Adrenal gland (tissue), 5 donors: Measurements from ENCODE around the gene DOCK3.

Experiments used
- CTCF ChIP-seq, 6 experiments: fragments of 450-650 bp in 4 of 6; fragments of 200-600 bp in 2 of 6; sonication (generic) in 1 of 6; IDR thresholded peaks; 1 replicate in 5 of 6; 2 replicates in 1 of 6; pipeline versions ENCODE4 v1.5.1 to v1.8.0; 2016 to 2021; ENCODE audit warnings: antibody characterized with exemption in 6 of 6, mild to moderate bottlenecking in 2 of 6, moderate library complexity in 1 of 6
- POLR2A ChIP-seq, 2 donors: fragments of 450-650 bp; IDR thresholded peaks; one replicate each; pipeline ENCODE4 v1.6.1; 2017; ENCODE audit warnings: antibody characterized with exemption in 2 of 2, mild to moderate bottlenecking in 2 of 2, moderate library complexity in 1 of 2
- donor health status: DM: no; HTN: no; CAD: no.

GRCh38 chr3:51379301-51379700 lies 704.6 kb downstream of the DOCK3 start:
- TF ChIP-seq CTCF (IDR thresholded peaks at IDR 0.05): no peak
- no peak for TF ChIP-seq POLR2A (IDR thresholded peaks at IDR 0.05)
